DLD1 (cell line): ENCODE data around the gene RPL7L1.
"Not testable (repeated sequence)": the region's sequence is repeated elsewhere in the genome, so short reads cannot be mapped to it uniquely, and the experiment has no call there.

ENCODE experiments used
- in situ Hi-C: cut with HindIII; loops from 2 replicates; pipeline ENCODE4 v1.10.0; 2017; ENCODE audit warnings: low sequenced_read_pairs

RPL7L1 gene

DNA sequence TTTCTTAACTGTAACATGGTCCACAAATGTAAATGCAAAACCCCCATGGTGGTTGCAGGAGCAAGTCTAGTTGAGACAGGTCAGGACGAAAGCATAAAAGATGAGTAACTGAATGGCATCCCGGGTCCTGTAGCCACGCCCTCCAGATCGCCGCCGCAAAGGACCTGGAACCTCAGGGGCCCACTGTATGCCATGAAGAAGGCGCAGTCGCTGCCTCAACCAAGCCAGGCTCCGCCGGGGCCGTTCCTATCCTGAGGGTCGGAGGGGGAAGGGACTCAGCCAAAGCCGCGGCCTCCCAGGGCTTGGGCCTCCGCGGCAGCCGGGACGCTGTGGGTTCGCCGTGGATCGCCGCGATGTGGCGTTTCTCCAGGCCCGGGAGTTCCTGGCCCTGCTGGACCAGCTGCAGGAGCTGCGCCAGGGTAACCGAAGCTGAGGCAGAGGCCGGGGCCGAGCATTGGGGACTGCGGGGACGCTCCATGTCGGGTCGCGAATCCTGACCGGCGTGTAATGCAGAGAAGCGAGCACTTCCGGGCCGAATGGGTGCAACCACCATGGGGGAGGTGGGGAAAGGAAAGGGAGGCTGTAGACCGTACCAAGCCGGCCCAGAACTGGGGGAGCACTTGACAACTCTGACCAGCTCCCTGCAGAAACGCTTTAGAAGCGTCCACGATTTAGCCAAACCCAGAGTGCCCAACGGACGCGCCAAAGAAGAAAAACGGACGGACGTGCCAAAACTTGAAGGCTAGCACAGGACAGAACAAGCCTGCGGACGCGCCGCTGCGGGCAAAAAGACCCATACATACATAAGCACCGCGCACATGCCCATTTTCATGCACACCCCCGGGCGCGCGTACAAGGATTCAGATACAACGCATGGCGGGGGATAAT, 11.1 kb downstream of the RPL7L1 start:
- in situ Hi-C loops: no loop called here

DNA sequence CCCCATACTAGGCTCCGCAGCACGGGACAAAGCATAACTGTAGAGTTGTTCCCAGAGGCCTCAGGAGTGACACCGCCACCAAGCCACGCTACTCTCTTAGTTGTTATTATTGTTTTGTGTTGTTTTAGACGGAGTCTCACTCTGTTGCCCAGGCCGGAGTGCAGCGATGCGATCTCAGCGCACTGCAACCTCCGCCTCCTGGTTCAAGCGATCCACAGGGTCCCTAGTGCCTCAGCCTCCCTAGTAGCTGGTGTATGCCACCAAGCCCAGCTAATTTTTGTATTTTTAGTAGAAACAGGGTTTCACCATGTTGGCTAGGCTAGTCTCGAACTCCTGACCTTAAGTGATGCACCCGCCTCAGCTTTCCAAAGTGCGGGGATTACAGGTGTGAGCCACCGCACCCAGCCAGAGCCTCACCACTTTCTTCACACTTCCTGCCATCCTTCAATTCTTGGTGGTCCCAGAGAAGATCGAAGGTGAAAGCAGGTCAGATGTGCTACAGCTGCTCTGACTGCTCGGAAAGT, 11.8 kb downstream of the RPL7L1 start:
- in situ Hi-C loops: no loop called here

DNA sequence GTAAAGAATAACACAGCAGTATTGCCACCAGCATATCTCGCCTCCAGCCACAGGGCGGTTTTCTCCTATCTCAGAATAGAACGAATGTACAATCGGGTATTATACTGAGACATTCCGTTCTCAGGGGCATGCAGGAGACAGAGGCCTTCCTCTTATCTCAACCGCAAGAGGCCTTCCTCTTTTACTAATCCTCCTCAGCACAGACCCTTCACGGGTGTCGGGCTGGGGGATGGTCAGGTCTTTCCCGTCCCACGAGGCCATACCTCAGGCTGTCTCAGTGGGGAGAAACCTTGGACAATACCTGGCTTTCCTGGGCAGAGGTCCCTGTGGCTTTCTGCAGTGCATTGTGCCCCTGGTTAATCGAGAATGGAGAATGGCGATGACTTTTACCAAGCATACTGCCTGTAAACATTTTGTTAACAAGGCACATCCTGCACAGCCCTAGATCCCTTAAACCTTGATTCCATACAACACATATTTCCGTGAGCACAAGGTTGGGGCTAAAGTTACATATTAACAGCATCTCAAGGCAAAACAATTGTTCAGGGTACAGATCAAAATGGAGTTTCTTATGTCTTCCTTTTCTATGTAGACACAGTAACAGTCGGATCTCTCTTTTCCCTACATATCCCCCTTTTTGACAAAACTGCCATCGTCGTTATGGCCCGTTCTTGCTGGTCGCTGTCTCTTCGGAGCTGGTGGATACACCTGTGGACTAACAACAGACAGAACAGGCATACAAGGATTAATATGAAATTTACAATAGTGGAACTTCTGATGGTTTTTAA, 14.8 kb downstream of the RPL7L1 start:
- in situ Hi-C loops: not testable (repeated sequence)

DNA sequence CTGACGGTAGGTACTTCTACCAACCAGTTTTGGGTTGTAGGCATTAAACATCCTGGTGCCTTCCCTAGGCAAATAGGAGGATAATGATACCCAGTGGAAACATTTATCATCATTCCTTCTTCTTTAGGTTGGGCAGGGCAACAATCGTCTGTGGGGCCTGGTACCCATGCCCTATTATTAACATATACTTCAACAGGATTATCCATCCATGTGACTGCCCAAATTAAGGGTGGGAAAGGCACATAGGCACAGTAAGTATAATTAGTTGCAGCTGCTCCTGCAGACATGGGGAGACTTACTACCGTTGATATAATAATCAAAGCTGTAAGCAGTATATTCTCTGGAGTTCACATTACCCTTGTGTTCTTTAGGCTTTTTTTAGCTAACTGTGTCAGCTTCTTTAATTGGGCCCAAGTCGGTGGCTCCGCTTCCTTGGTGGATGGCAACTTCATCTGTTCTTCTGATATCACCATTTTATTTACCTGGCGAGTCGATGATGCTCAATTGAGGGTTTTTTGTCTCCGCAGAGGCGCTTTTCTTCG, 16.8 kb downstream of the RPL7L1 start:
- in situ Hi-C loops: no loop called here

DNA sequence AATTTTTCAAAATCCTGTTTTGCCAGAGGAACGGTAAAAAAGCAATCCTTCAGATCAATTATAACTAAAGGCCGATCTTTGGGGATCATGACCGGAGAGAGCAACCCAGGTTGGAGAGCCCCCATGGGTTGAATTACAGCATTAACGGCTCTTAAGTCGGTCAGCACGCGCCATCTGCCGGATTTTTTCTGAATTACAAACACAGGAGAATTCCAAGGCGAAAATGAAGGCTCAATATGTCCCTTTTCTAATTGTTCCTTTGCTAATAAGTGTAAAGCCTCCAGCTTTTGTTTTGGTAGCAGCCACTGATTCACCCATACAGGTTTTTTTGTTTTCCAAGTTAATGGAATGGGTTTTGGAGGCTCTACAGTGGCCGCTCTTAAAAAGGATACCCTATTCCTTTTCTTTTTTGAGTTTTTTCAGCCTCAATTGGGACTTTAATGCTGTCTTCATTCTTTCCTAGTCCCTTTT, 19.5 kb downstream of the RPL7L1 start:
- in situ Hi-C loops: no loop called here

DNA sequence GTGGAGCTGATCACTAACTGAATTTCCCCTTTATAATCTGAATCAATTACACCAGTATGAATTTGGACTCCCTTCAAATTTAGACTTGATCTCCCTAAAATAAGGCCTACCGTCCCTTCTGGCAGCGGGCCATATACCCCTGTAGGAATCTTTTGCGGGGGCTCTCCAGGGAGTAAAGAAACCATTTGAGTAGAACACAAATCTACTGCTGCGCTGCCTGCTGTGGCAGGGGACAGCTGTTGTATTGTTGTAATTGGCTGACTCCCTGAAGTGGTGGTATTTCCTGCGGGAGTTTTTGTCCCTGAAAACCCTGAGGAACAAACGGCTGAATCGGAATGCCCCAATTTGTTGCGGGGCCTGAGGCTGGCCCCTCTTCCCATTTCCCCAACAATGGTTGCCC, 20.5 kb downstream of the RPL7L1 start:
- in situ Hi-C loops: no loop called here

DNA sequence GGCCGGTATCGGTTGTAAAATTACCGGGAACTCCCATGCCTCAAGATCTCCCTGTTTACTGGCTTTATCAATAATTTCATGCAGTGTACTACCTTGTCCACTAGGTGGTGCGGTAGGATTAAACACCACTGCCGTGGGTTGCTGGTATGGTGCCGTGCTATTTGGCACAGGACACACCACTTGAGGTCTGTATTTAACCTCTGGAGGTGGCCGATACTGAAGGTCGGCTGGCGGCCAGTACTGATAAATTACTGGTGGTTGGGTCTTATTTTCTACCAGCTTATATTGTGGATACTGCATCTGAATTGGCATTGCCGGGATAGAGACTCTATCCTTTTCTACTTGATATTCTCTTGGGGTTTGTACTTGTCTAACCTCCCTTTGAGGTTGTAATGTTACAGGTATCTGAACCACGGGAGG, 22.1 kb downstream of the RPL7L1 start:
- in situ Hi-C loops: no loop called here

DNA sequence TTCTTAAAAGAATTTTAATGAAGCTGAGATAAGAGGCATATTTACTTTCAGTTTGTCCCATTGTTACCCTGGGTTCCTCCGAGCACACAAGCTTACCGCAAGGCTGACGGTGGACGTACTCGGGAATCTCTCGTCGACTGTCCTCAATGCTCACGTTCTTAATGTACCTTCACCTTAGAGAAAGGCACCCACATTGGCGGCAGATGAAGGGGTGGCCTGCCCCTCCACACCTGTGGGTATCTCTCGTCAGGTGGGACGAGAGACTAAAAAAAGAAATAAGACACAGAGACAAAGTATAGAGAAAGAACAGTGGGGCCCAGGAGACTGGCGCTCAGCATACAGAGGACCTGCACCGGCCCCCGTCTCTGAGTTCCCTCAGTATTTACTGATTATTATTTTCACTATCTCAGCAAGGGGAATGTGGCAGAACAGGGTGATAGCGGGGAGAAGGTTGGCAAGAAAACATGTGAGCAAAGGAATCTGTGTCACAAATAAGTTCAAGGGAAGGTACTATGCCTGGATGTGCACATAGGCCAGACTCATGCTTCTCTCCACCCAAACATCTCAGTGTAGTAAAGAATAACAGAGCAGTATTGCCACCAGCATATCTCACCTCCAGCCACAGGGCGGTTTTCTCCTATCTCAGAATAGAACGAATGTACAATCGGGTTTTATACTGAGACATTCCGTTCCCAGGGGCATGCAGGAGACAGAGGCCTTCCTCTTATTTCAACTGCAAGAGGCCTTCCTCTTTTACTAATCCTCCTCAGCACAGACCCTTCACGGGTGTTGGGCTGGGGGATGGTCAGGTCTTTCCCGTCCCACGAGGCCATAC, 23.2 kb downstream of the RPL7L1 start:
- in situ Hi-C loops: not testable (repeated sequence)

DNA sequence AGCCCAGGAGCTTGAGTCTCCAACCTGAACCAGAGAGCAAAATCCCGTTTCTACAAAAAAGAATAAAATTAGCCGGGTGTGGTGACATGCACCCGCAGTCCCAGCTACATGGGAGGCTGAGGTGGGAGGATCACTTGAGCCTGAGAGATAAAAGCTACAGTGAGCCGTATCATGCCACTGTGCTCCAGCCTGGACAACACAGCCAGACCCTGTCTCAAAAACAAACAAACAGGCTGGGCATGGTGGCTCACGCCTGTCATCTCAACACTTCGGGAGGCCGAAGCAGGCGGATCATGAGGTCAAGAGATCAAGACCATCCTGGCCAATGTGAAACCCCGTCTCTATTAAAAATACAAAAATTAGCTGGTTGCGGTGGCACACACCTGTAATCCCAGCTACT, 25.1 kb downstream of the RPL7L1 start:
- in situ Hi-C loops: no loop called here

DNA sequence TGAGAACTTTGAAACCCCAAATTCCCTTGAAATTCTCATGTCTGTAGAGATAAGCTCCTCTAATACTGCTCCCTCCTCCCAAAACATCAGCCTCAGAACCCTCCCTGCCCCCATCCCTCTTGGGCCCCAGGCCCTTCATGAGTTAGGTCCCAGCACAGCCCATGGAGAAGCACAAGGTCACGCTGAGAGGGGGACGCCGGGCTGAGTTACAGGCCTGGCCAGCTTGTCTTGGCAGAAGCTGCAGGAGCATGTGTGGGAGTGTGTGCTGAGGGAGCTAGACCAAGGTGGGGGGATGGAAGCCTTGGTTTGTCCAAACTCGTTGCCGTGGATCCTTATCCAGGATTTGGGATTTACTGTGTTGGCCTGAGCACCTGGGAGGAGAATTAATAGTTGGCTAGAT, 27.9 kb downstream of the RPL7L1 start:
- in situ Hi-C loops: no loop called here

DNA sequence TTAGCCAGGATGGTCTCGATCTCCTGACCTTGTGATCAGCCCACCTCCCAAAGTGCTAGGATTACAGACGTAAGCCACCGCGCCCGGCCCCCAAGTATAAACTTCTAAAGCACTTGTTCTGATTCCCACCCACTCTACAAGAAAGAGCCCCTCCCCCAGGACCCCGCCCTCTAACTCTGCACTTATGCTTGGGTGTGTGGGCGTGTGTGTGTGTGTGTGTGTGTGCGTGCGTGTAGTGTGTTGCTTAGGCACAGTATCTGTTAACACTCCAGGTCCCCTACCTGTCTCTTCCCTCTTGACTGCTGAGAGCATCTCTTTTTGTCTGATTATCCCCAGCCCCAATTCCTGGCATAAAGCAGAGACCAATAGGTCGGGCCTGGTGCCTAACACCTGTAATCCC, 30.4 kb downstream of the RPL7L1 start:
- in situ Hi-C loops: no loop called here

DNA sequence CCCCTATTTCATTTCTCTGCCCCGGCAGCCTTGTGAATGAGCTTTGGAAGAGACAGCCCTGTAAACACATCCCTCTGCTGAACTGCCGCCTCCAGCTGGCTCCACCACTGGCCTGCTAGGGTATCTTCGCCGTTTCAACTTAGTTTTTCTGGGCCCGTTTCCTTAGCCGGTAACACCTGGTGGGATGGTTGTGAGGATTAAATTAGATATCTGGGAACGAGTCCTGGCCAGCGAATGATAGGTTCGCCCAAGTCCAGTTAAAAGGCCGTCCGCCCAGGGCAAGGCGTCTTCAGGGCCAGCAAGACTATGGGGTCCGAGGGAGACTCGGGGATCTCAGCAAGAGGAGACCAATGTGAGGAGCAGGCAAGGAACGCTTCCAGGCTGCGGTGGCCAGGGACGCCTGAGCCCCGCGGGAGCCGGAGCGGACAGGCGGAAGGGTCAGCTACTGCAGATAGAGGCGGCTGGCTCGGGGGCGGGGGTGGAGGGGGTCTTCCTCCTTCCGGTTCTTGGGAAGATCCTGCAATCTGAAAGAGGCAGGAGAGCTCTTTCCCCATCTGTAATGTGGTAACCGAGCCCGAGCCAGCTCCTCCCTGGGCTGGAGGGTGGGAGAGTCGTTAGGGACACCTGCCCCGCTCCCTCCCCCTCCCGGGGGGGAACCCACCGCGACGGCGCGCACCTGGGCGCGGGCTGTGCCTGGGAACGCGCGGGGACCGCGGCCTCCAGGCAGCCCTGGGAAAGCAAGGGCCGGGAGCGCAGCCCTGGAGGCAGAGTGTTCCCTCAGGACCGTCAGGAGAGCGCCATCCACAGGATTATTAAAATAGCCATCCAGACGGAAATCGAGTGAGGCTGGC, 32.0 kb downstream of the RPL7L1 start:
- in situ Hi-C loops: no loop called here

DNA sequence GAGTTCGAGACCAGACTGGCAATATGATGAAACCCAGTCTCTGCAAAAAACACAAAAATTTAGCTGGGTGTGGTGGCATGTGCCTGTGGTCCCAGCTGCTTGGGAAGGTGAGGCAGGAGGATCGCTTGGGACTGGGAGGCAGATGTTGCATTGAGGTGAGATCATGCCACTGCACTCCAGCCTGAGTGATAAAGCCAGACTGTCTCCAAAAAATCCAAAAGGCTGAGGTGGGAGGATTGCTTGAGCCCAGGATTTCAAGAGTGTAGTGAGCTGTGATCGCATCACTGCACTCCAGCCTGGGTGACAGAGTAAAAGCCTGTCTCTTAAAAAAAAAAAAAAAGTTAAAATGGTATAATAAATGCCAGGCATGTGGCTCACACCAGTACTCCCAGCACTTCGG, 35.1 kb downstream of the RPL7L1 start:
- in situ Hi-C loops: no loop called here

DNA sequence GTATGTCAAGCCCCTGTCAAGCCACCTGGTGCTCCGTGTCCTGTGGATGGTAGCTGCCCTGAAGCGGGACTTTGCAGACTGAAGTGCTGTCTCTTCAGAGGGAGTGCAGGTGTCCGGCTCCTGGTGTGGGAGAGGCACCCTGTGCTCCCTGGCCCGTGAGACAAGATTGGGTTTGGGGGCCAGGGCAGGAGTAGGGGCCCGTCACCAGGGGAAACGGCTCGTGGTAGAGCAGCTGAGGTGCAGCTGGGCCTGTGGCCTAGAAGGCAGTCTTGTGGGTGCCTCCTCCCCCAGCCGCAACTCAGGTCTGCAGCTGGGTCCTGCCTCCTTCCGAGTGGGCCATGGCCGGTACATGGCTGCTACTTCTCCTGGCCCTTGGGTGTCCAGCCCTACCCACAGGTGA, 36.3 kb downstream of the RPL7L1 start, which contains the start of gene PTCRA:
PTCRA (plus strand) TSS at position 322 of the 400 bp plus-strand sequence; CDS start at position 339, 17 bp downstream.
- in situ Hi-C loops: no loop called here

DNA sequence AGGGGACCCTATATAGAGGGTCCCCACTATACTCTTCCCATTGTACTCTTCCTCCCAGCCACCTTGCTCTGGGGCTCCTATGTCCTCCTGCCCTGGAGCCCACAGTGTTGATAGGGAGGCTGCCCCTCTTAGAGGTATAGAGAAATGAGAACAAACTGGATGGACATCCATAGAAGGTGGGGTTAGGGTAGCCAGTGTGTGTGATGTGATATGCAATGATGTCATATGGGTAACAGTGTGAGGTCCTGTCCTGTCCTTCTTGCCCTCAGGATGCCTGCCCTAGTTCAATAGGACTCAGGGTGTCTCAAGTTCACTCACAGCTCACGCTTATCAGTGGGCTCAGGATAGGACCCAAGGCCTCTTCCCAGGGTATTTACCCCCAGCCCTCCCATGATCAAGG, 36.9 kb downstream of the RPL7L1 start:
- in situ Hi-C loops: no loop called here

DNA sequence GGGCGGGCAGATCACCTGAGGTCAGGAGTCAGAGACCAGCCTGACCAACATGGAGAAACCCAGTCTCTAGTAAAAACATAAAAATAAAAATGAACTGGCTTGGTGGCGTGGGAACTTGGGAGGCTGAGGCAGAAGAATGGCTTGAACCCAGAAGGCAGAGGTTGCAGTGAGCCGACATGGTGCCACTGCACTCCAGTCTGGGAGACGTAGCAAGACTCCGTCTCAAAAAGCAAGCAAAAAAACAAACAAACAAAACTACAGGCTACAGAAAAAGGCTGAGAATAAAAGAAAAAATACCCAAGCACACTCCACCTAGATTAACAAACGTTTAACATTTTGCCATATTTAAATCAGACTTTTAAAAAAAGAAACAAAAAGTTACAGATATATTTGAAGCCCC, 42.4 kb downstream of the RPL7L1 start:
- in situ Hi-C loops: no loop called here

DNA sequence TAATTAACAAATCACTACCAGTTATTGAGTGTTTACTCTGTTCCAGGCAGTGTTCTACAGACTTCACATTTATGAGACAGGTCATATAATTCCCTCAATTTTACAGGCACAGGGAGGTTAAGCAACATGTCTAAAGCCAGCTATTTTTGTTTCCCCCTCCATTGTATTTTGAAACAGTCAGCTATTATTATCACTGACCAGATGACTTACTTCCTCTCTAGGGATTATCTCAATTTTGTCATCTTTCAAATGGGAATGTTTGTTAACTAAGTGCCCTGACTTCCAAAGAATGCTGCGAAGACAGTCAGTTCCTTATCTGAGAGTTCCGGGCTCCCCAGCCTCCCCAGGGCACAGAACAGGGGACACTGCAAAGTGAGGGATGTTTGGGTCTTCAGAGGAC, 44.2 kb downstream of the RPL7L1 start:
- in situ Hi-C loops: no loop called here

DNA sequence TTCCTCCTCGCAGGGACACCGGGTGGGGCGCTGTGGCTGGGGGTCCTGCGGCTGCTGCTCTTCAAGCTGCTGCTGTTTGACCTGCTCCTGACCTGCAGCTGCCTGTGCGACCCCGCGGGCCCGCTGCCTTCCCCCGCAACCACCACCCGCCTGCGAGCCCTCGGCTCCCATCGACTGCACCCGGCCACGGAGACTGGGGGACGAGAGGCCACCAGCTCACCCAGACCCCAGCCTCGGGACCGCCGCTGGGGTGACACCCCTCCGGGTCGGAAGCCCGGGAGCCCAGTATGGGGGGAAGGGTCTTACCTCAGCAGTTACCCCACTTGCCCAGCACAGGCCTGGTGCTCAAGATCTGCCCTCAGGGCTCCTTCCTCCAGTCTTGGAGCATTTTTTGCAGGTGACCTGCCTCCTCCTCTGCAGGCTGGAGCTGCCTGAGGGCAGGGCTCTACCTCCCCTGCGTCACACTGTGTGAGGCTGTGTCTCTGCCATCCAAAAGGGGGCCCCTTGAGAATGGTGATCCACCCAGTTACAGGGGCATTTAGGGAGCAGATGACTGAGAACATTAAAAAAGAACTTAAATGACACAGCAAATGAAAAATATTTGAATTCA, 45.9 kb downstream of the RPL7L1 start:
- in situ Hi-C loops: no loop called here
